HFF-Myc (cell line): ENCODE measurements around the gene FASN.

Source experiments
- DNase-seq: peaks from one replicate; pipeline ENCODE4 v3.0.0-alpha.2; 2011; ENCODE audit warnings: low read depth; ENCODE audit errors: extremely low read depth
- H3K4me3 ChIP-seq: replicated peaks from 2 replicates; pipeline ENCODE4 v1.5.1; 2011; ENCODE audit warnings: low read depth, mild to moderate bottlenecking, control low read depth, low read length
- TF ChIP-seq, protein P1 (sequence below): IDR thresholded peaks from 2 replicates; pipeline ENCODE4 v1.5.1; 2012; ENCODE audit warnings: mild to moderate bottlenecking, low read depth, low read length, control low read depth; ENCODE audit errors: missing control alignments

Gene FASN

DNA sequence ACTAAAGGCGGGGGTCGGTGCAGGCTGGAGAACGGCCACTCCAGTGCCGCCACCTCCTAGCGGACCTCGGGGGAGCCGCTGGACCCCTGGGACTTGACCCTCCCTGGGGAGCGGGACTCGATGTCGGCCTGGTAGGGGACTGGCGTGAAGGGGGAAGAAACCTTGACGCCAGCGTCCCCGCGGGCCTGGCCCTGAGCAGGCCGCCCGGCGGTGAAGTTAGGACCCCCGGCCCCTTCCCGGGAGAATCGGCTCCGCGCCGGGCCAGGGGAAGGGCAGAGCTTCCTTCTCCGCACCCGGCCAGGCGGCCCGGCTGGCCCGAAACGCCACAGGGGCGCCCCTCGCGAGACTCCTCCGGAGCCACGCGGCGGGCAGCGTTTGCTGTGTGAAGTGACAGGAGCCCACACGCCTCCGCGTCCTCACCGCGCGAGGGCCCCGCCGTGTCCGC is 32.8 kb downstream of the FASN start:
- peak overlapping the region; percentile 86 for H3K4me3 ChIP-seq
- no peak for DNase-seq
- TF ChIP-seq, protein P1, sequence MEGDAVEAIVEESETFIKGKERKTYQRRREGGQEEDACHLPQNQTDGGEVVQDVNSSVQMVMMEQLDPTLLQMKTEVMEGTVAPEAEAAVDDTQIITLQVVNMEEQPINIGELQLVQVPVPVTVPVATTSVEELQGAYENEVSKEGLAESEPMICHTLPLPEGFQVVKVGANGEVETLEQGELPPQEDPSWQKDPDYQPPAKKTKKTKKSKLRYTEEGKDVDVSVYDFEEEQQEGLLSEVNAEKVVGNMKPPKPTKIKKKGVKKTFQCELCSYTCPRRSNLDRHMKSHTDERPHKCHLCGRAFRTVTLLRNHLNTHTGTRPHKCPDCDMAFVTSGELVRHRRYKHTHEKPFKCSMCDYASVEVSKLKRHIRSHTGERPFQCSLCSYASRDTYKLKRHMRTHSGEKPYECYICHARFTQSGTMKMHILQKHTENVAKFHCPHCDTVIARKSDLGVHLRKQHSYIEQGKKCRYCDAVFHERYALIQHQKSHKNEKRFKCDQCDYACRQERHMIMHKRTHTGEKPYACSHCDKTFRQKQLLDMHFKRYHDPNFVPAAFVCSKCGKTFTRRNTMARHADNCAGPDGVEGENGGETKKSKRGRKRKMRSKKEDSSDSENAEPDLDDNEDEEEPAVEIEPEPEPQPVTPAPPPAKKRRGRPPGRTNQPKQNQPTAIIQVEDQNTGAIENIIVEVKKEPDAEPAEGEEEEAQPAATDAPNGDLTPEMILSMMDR, result no peak

DNA sequence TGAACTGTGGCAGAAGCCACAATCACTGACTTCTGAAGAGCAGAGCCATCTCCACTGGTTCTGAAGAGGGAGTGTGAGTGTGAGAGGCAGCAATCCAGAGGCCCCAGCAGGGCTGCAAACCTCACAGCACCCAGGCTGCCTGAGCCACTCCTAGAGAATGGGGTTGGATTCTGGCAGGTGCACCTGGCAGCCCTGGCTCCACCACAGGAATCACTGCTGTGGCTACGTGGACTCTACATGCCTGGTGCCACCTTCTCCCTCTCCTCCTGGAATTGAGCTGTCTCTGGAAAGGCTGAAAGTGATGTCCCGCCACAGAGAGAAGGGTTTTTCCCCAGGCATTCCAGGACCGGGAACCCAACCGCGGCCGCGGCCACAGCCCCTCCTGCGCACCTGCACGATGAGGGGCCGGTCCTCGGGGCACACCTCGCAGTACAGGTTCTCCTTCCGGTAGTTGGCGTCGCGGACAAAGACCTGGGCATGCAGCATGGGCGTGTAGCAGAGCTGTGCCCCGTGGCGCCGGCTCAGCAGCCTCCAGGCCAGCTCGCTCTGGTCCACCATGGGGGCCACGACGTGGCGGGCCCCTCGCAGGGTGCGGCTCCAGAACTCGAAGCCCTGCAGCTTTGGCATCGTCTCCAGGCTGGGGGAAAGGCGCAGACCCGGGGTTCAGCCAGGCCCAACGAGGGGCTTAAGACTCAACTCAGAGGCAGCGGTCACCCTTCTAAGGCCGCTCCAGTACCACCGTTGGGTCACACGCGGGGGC is 33.4 kb downstream of the FASN start:
- DNase-seq, result no peak
- peak overlapping the region; percentile 86 for H3K4me3 ChIP-seq
- TF ChIP-seq, protein P1, result no peak

DNA sequence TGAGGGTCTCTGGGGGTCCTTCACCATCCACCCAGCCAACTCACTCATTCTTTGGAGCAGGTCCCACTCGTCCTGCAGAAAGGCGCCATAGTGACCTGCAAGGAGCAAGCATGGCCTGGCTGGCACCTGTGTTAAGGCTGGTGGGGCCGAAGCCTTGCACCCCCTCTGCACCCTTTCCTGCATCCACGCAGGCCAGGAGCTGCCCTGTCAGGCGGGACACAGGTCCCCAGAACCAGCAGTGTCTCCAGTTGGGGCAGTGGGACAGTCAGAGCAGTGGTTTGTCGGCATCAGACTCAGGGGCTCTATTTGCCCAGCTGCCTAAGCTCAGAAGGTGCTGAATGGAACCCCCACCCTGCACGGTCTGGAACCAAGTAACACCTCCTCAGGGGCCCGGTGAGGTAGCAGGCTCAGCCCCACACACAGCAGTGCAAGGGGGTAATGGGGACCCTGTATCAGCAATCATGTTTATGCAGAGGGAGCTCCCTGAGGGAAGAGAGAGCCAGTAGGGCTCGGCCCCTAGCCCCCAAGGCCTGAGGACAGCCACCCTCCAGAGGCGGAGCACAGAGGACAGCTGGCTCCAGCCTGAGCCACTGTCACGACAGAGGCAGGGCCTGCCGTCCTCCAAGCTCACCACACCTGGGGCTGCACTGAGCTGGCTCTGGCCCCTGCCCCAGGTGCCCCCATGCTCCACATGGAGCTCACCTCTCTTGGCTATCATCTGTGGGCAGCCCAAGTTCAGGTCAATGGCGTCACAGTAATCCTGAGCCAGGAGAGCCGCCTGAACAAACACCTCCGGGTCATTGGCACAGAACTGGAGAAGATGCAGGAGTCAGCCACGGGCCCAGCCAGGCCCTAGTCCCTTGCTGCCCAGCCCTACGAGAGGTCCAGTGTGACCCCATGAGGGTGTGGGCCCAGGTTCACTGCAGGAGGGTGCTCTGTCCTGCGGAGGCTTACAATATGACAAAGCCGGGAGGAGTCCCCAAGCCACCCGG is 34.3 kb downstream of the FASN start:
- peak overlapping the region; percentile 86 for H3K4me3 ChIP-seq
- TF ChIP-seq, protein P1, result no peak
- DNase-seq, result no peak

DNA sequence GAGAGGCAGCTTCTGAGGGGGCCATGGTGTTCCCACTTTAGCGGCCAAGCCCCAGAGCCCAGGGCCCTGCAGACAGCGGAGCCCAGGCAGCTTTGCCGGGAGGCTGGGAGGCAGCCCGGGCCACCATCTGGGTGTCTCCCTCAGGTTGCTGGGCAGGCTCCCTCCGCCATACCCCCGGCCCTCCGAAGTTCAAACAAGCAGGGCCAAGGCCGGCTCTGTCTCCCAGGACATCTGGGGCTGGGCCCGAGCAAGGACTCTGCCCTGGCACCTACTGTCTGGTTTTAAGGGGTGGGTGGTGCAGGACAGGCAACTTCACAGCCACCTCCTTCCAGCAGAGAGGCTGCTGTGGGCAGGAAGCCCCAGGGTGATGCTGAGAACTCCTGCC is 35.1 kb downstream of the FASN start:
- no peak for DNase-seq
- TF ChIP-seq, protein P1, result no peak
- H3K4me3 ChIP-seq, result no peak overlapping the region

DNA sequence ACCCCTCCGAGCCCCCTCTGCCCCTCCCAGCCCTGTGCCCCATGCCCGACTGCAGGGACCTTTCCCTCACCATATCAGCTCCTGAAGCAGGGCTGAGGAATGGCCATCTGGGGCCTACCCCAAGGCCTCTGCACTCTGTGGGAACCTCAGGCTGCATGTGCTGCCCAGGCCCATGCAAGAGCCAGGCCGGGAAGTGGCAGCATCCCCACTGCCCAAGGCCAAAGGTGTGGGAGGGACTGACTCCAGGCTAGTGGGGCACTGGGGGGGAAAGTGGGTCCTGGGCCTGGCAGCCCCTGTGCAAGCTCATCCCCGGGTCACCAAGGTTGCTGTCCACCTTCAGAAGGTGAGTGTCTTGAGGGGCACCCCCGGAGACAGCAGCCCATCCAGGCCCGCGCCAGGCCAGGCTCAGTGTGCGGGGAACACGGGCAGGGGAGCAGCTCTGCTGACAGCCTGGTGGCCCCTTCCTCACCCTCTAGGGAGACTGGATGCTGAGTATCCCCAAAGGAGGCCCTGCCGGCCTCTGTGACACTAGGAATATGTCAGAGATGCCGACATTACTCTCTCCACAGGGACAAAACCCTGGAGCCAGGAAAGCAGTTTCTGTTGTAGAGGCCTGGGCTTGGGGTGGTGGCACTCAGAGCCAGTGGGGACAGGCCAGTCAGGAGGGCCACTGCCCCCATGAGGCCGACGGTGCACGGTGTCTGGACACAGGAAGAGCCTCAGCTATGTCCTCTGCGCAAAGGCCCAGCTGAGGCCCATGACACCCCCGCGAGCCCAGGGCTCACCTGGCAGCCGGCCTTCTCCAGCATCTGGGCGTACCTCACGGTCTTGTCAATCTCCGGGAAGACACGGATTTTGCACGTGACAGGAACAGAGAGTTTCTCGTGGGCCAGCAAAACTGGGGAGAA is 35.7 kb downstream of the FASN start:
- no peak for DNase-seq
- no peak overlapping the region for H3K4me3 ChIP-seq
- TF ChIP-seq, protein P1, result no peak

DNA sequence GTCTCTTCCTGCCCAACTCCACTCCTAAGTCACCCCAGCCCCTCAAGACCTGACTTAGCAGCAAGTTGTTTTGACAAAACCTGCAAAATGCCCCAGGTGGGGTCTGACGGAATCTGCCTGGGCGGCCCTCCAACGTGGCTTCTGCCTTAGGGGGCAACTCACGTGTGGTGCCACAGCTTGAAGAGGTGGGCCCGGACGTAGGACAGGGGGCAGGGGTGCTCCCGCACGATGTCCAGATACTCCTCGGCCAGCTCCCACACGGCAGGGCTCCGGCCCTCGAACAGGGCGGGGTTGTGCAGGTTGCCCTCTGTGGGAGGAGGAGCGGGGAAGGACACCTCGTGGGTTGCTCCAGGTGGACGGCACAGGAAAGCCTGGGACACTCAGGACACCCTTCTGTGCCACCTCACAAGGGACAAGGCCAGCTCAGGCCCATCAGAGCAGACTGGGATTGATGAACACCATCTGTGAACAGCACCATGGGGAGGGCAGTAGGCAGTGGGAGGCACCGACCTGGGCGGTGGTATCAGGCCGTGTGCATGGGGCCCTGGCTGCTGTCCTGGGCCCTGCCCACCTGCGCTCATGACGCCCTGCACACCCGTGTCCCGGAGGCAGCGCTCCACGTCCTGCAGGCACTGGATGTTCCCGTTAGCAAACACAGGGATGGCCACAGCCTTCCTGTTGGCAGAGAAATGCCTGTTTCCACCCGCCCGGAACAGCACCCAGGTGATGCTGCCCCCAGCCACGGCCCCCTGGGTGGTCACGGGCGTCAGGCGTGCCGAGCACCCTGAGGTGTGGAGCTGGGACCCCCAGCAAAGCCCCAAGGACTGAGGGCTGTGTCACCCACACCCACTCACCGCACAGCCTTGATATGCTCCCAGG is 36.8 kb downstream of the FASN start:
- TF ChIP-seq, protein P1, result no peak
- DNase-seq, result no peak
- no peak overlapping the region for H3K4me3 ChIP-seq
